Measurements from ENCODE around the gene KRT86.
"Not testable (repeated sequence)": the region's sequence is repeated elsewhere in the genome, so short reads cannot be mapped to it uniquely, and the experiment has no call there.

KRT86 gene

GRCh38 chr12:52238207-52238840, 36.1 kb upstream of the KRT86 start:
- in situ Hi-C loops (cut with MboI; ENCODE audit: low sequenced_read_pairs): no loop called here

GRCh38 chr12:52238916-52239646, 35.4 kb upstream of the KRT86 start:
- in situ Hi-C loops (cut with MboI; ENCODE audit: low sequenced_read_pairs): no loop called here

GRCh38 chr12:52239767-52240166, 34.7 kb upstream of the KRT86 start:
- in situ Hi-C loops (cut with MboI; ENCODE audit: low sequenced_read_pairs): no loop called here

DNA sequence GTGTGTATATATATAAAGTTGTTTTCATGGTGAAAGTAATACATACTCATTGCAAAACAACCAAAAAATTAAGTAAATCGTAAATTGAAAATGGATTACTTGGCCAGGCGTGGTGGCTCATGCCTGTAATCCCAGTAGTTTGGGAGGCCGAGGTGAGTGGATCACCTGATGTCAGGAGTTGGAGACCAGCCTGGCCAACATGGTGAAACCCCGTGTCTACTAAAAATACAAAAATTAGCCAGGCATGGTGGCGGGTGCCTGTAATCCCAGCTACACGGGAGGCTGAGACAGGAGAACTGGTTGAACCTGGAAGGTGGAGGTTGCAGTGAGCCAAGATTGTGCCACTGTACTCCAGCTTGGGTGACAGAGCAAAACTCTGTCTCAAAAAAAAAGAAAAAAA, 34.2 kb upstream of the KRT86 start:
- in situ Hi-C loops (cut with MboI; ENCODE audit: low sequenced_read_pairs): not testable (repeated sequence)

GRCh38 chr12:52241205-52241842, 33.1 kb upstream of the KRT86 start:
- in situ Hi-C loops (cut with MboI; ENCODE audit: low sequenced_read_pairs): no loop called here

DNA sequence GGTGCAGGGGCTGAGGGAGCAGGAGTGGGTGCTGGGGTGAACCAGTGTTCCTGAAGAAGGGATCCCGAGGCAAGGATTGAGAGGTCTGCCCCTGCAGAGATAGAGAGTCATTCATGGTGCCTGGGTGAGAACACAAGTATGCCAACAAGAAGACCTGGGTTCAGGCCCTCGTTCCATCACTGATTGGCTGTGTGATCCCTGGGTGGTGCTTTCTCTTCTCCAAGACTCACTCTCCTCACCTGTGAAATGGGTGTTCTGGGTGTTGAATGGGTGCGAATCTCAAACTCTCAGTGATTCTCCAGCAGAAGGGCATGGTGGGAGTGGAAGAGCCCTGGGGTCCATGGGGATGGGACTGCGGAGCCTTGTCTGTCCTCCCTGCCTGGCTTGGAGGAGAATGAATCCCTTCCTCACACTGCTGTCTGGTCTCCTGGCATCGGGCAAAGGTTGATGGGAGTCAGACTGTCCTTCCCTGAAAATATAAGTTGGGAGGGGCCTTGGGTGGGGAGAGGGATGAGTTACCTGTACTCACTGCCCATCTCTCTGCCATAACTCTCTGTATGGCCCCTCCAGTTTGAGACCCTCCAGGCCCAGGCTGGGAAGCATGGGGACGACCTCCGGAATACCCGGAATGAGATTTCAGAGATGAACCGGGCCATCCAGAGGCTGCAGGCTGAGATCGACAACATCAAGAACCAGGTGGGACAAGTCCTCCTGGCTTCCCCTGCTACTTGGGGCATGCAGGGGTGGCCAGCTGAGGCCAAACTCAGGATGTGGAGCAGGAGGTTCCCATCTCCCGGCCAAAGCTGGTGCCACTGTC, 31.8 kb upstream of the KRT86 start:
- in situ Hi-C loops (cut with MboI; ENCODE audit: low sequenced_read_pairs): no loop called here

DNA sequence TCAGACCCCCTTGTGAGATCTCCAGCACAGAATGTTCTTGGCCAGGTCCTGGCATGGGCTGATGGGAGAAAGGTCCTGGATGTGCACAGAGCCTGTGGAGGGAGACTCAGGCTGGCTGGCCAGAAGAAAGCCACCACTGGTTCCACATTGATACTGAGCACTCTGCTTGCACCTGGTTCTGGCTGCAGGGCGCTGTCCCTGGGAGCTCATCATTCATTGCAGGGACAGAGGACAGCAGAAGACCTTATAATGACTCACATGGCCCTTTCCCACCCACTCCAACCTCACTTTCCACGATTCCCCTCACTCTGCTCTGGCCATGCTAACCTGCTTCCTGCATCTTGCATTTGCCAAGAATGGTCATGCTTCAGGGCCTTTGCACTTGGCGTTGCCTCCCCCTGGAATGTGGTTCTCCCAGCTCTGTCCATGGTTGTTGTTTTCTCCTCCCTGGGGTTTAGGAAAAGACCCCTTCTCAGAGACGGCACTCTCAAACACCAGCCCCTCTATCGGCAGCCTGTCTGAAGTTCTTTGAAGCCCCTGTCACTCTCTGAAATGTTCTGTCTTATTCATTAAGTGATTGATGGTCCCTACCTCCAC, 31.1 kb upstream of the KRT86 start:
- in situ Hi-C loops (cut with MboI; ENCODE audit: low sequenced_read_pairs): no loop called here

GRCh38 chr12:52243856-52244614, 30.4 kb upstream of the KRT86 start:
- in situ Hi-C loops (cut with MboI; ENCODE audit: low sequenced_read_pairs): no loop called here

- in situ Hi-C loops (cut with MboI; ENCODE audit: low sequenced_read_pairs): no loop called here
These were observed 29.8 kb upstream of the KRT86 start for GRCh38 chr12:52244615-52244994.

DNA sequence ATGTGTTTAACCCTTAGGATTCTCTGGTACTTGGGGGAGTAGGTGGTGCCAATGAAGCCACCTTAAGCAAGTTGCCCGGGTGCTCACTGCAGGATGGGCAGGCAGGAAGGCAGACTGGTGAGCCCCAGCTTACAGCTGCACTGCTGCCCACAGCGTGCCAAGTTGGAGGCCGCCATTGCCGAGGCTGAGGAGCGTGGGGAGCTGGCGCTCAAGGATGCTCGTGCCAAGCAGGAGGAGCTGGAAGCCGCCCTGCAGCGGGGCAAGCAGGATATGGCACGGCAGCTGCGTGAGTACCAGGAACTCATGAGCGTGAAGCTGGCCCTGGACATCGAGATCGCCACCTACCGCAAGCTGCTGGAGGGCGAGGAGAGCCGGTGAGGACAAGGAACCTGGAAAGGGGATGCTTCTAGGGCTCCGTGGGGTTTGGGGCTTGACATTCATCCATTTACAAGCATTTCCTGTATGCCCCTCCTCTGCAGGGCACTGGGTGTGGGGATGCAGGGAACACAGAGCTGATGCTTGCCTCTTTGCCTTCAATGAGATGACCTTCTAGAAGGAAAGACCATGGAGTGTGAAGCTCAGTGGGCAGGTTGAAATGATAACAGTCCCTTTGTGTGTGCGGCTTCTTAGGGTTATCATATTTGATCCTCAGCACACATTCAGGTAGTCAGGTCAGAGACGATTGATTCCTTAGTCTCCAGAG, 29.0 kb upstream of the KRT86 start:
- in situ Hi-C loops (cut with MboI; ENCODE audit: low sequenced_read_pairs): no loop called here

- in situ Hi-C loops (cut with MboI; ENCODE audit: low sequenced_read_pairs): no loop called here
These were observed 28.4 kb upstream of the KRT86 start for GRCh38 chr12:52245962-52246569.

DNA sequence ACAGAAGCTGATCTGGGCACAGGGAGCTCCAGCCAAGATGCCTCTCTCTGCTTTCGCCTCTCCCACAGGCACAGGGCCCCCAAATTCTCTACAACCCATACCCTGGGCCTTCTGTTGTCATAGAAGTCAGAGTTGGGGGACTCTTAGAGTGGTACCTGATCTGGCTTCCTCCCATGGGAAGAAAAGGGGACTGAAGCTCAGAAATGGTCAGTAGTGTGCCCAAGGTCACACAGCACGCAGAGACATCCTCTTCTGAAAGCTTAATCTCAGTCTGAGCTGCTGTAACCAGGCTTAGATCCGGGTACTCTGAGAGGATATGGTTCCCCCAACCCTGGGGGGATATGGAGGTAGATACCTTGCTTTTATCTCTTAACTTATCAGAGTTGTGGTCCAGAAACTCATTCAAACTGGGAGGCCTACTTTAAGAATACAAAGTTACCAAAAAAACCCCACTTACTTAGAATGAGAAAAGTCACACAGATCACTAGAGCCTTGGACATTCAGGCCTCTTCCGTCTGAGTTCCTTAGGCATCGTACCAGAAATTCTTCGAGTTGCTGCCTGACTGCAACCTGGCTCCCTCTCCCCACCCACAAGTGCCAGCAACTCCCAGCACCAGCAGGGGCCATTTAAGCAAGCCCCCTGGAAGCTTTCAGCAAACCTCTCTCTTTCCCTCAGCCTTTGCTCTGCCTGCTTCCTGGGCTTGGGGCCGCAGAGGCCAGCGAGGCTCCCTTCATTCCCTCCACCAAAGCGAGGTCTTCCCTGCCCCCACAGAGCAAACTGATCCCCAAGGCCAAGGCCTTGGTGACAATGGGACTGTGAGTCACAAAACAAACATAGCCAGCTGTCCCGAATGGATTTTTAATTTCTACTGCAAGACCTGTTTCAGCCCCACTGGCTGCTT, 27.5 kb upstream of the KRT86 start:
- in situ Hi-C loops (cut with MboI; ENCODE audit: low sequenced_read_pairs): no loop called here

DNA sequence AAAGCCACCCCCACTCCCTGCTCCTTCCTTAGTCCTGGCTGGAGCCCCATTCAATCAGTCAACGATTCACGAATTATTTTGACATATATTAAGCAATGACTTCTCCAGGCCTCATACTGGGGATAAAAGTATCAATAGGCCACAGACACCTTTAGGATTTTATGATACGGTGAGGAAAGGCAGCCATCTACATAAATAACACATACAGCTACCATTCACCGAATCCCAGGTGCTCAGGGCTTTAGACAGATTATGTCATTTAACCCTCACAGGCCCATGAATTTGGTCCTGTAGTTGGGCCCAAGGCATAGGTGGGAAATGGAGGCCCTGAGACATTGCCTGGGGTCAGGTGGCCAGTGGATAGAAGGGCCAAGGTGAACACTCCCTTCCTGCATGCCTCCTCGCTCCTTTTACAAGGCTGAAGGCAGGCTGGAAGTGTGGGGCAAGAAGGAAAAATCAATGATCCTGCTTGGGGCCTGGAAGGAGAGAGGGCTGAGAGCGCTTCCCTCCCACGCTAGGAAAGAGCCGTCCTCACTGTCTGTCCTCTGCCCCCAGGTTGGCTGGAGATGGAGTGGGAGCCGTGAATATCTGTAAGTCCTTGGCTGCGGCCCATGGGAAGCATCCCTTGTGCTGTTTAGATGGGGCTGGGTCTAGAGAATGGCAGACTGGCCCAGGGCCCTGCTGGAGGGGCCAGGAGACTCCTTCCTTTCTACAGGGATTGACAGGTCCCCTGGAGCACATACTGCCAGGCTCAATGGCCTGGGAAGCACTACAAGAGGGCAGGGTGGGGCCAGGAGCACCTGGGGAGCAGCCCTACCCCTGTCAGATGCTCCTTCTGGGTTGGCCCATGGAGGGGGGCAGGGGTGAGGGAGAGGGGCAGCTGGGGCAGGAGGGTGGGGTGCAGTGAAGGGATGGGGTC, 26.6 kb upstream of the KRT86 start:
- in situ Hi-C loops (cut with MboI; ENCODE audit: low sequenced_read_pairs): no loop called here

- in situ Hi-C loops (cut with MboI; ENCODE audit: low sequenced_read_pairs): no loop called here
These were observed 25.6 kb upstream of the KRT86 start for GRCh38 chr12:52248541-52249461.

- in situ Hi-C loops (cut with MboI; ENCODE audit: low sequenced_read_pairs): no loop called here
These were observed 24.9 kb upstream of the KRT86 start for GRCh38 chr12:52249511-52250047.

All from HL-60/S4 treated with retinoic acid at 250 ng/mL for 4 days and 3 days (cell line).